GM21717 (cell line): ENCODE data around the gene TRAPPC3.
"Not testable (repeated sequence)": the region's sequence is repeated elsewhere in the genome, so short reads cannot be mapped to it uniquely, and the experiment has no call there.

ENCODE experiments used
- ATAC-seq: cut with Tn5 transposase; IDR thresholded peaks from one replicate; pipeline ENCODE4 v1.9.1; 2021; ENCODE audit warnings: mild to moderate bottlenecking, moderate library complexity; ENCODE audit not compliant: unreplicated experiment

Gene TRAPPC3

DNA sequence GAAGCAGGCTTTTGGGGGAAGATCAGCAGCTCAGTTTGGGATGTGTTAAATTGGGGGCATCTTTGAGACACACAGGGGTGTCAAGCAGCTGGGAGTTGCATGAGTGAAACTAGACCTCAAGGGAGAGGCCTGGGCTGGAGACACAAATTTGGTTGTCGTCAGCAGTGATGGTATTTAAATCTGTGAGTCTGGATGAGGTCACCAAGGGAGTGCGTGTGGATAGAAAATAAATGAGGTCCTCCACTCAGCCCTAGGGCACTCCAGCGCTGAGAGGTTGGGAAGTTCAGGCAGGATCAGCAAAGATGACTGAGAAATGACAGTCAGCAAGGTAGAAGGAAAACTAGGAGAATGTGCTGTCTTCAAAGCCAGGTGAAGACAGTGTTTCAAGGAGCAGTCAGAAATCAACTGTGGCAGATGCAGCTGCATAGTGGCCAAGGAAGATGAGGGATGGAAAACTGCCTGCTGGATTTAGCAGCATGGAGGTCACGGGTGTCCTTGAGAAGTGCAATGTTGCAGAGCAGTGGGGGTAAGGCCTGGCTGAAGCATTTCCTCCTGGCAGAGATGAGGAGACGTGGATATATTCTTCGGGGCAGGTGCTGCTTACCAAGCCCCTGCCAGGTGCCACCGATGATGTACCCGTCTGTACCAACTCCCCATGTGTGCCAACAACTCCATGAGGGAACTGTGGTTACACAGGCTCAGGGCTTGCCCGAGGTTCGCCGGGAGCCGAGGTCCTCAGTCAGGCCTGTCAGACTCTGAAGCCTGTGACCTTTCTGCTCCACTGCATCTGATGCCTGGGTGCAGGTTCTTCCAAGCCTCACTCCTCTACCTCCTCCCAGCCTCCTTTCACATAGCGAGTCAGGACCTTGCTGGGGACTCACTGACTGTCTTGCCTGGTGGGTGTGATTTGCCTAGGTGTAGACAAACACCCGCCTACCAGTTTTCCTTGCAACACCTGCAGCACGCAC, 17.9 kb upstream of the TRAPPC3 start:
- ATAC-seq = no peak

DNA sequence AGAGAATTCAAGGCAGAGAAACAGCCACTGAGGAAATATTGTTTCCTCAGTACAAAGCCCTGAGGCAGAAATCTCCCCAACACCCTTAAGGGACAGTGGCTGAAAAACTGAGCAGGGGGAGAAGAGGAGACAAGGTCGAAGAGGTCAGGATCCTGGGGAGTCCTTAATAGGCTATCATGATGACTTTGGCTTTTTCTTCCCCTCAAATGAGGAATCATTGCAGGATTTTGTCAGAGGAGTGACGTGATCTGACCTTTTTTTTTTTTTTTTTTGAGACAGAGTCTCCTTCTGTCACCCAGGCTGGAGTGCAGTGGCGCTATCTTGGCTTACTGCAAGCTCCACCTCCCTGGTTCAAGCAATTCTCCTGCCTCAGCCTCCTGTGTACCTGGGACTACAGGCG, 16.9 kb upstream of the TRAPPC3 start:
- no peak for ATAC-seq

DNA sequence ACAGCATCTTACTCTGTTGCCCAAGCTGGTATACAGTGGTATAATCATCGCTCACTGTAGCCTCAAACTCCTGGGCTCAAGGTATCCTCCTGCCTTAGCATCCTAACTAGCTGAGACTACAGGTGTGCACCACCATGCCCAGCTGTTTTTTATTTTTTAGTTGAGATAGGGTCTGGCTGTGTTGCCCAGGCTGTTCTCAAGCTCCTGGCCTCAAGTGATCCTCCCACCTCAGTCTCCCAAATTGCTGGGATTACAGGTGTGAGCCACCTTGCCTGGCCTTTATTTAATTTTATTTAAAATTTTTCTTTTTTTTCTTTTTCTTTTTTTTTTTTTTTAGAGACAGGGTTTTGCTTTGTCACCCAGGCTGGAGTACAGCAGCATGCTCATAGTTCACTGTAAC, 15.9 kb upstream of the TRAPPC3 start:
- no peak for ATAC-seq

DNA sequence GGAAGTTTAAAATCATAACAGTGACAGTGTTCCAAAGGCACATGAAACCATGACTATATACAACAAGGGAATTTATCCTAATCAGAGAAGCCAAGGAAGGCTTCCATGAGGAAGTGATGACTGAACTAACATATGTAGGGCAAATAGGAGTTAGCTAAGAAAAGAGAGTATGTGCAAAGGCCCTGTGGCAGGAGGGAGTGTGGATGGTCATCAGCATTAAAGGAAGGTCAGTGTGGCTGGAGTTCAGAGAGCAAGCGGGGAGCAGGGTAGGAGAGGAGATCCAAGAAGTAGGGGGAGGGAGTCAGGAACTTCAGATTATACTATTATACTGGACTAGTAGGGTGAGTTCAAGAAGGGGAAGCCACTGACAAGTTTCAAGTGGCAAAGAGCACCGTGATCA, 15.1 kb upstream of the TRAPPC3 start:
- ATAC-seq = no peak

DNA sequence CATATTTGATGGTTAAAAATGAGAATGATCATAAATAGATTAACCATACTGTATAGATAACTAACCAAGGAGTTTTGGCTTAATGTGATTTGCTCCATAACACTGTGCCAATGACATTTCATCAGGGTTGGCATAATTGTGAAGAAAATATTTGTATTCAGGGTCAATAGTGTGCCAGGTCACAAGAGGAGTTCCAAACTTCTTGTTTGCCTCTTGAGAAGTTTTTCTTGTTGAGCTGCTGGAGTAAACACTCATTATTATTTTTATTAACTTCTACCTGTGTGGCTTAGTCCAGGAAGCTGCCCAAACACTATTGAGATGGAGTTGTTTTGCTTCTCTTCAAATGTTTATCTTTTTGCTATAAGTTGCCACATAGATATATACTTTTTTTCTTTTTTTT, 14.1 kb upstream of the TRAPPC3 start:
- no peak for ATAC-seq

DNA sequence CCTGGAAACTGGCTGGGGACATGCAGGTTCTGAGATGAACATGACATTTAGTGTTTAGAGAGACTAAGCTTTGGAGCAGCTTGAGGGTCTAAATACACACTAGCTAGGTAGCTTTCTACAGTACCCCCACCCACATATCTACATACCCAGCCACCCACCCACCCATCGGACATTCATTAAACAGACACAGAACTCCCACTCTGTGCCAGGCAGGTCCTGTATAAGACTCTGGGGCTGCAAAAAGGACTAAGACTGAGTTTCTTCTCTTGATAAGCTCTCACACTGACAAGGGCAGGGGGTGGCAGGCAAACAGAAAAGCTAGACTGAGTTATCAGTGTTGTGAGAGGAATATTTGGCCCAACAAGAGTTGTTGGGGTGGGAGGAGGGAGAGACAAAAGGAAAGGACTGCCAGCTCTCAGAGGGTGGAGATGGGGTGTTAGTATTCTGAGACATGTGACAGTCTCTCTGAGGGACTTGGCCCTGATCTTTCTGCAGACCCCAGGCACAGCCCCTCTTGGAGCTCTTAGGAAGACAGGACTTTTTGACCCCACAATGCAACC, 13.5 kb upstream of the TRAPPC3 start:
- ATAC-seq = no peak

DNA sequence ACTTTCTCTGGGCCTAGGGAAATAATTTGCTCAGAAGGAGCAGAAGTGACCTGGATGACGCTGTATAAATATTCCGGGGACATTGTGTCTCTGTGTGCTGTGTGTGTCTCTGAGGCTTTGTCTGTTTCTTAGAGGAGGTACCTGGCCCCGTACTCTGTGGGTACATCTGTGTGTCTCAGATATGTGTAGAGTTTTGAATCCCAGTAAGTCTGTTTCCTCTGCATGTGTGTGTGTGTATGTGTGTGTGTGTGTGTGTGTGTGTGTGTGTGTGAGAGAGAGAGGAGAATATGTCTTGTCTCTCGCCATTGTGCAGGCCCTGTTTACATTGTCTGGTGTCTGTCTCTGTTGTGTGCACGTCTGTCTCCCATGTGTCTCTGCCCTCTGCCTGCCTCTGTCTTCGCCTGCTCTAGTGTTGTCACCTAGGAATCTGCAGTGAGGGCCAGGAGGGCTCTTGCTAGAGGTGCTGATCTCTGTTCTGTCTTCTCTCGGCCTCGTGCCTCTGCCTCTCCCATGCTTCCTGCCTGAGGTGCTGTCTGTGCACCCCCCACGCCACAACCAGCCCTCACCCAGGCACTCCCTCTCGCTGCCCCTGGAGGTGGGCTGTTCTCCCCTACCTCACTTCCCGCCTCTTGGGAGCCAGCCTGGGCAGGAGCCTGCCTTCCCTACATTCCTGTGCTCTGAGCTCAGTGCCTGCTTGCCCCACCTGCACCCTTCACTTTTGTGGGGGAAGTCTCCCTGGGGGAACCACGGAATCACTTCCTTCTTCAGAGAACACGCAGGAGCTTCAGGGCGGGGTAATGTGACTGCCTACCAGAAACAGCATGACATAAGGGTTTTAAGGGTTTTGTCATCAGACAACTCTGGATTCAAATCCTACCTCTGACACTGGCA, 12.6 kb upstream of the TRAPPC3 start:
- ATAC-seq = no peak

DNA sequence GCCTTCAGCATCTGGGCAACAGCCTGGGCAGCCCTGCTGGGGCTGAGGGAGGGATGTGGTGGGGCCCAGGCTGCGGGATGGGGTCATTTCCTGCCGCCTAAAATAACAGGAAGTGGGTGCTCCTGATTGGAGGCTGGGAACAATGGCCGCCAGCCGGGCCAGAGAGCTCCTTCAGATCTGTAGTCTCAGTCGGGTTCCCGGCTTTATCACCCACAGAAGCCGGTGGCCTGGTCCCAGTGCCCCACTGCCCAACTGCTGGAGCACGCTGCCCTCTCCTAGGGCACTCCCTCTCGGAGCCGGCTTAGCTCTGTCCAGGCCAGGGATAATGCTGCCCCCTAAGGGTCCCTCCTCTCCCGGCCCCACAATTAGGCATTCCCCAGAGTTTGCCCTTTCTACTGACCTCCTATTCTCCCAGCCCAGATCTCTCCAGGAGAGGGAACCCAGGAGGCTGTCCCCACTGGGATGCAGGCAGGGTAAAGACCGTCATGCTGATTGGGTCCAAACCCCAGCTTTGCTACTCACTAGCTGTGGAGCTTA, 11.7 kb upstream of the TRAPPC3 start:
- no peak for ATAC-seq

DNA sequence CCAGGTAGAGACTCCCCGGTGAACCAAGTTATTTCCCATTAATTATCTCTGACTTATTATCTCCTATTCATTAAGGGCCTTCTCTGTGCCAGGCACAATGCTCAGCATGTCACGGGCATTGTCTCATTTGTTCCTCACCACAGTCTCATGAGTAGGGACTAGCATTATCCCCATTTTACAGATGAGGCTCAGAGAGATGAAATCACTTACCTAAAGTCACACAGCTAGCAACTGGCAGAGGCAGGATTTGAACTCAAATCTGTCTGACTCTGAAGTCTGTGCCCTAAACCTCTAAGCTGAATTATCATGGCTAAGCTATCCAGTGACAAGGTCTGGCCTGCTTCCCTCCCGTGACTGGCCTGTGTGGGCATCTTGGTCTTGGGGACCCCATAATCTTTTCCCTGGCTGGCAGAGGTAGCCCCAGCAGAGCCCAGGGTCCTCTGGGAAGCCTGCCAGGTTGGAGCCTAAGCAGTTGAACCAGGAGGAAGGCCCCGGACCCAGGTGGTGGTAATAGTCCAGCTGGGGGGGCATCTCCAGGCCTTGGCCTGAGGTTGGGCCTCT, 11.2 kb upstream of the TRAPPC3 start:
- ATAC-seq = no peak

DNA sequence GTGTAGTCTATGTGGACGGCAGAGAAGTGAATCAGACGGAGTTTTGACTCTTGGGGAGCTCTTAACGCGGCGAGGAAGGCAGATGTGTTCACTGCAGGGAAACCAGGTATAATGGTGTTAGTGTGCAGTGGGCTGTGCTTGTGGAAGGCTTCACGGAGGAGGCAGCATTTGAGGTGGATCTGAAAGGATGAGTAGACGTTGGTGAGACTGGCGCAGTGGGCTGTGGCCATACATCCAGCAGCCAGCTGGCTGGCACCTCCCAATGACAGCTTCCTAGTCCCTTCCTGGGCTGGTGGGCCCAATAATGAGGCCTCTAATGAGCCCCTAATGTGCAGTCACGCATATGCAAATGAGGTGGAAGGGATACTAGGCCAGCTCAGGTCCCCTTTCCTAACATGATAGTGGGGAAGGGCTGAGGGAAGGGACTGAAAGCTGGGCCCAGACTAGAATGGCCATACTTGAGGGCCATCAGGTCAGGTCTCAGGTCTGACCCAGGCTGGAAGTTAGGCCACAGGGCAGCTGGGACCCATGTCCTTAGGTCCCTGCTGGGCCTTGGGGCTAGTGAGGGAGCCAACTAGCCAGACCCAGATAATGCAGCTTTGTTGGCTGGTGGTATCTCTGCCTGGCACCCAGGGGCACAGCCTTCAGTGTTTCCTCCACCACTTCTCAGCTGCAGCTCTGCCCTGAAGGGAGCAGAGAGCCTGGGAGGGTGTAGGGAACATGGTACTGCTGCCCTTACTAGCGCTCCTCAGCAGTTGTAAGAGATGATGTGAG, 10.5 kb upstream of the TRAPPC3 start:
- ATAC-seq = no peak

DNA sequence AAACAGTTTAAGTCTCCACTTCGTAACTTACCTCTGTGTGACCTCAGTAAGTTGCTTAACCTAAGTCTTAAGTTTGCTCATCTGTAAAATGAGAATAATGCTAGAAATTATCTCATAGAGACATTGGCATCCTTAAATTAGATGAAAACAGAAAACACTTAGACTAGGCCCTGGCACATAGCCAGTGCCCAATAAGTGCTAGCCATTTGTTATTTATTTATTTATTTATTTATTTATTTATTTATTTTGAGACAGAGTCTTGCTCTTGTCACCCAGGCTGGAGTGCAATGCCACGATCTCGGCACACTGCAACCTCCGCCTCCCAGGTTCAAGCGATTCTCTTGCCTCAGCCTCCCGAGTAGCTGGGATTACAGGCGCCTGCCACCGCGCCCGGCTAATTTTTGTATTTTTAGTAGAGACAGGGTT, 9.6 kb upstream of the TRAPPC3 start:
- not testable (repeated sequence) for ATAC-seq

DNA sequence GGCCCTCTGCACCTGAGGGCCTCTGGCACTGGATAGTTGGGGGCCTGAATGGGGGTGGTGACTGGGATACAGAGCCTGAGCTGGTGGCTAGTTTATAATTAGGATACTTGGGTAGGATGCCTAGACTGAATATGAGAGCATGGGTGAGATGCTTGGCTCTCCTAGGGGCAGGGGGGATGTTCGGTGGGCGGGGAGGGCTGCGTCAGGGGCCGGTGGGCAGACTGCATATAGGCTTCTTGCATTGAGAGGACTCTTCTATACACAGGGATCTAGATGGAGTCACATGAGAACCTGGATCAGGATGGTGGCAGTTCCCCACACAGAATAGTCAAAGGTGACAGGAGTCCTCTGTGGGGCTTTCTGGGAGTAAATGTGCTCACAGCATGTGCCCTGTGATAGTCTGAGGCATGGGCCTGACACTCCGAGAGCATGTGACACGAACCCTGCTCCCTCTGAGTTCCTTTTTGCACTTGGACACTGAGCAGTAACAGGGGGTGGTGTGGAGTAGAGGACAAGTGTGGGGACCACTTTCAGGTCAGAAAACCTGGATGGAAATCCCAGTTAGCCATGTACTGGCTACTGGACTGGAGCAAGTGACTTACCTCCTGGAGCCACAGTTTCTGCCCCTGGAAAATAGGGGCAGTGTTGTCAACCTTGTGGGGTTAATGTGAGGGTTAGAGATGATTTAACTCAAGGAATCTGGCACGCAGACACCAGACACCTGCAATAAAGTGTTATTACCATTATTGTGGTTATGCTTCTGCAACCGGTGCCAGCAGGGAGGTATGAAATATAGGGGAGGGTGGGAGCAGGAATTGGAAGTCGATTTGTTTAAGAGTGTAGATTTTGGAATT, 8.9 kb upstream of the TRAPPC3 start:
- ATAC-seq = no peak

DNA sequence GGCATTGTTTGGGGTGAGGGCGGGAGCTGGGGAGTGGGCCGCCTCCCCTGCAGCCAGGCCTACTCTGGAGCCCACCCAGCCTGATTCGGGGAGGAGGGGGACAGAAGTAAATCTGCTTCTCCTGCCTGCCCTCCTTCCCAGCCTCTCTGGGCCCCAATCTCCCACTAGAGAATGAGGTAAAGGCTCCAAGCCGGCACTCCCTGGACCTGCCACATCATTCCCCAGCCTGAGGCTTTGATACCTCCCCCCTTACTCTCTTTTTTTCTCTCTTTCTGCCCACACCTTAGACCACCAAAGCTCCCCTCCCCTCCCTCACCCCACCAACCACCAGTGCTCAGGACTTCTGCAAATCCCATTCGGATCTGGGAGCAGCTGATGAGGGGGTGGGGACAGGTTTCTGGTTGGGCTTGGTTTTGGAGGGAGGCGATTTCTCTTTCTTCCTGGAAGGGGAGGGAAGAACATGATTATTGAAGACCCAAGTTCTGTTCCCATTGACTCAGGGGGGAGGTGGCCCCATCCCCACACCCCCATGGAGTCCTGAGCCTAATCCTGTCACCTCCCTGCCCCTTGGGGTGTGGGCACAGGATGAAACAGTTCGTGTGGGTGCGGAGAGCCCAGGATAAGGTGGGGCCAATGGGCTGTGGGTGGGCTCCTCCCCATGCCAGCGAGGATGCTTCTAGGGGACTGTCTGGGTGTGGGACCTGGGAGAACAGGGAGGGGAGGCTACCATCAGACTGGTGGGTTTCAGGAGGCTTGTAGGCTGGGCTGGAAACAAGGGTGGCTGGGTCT, 8.0 kb upstream of the TRAPPC3 start:
- no peak for ATAC-seq

DNA sequence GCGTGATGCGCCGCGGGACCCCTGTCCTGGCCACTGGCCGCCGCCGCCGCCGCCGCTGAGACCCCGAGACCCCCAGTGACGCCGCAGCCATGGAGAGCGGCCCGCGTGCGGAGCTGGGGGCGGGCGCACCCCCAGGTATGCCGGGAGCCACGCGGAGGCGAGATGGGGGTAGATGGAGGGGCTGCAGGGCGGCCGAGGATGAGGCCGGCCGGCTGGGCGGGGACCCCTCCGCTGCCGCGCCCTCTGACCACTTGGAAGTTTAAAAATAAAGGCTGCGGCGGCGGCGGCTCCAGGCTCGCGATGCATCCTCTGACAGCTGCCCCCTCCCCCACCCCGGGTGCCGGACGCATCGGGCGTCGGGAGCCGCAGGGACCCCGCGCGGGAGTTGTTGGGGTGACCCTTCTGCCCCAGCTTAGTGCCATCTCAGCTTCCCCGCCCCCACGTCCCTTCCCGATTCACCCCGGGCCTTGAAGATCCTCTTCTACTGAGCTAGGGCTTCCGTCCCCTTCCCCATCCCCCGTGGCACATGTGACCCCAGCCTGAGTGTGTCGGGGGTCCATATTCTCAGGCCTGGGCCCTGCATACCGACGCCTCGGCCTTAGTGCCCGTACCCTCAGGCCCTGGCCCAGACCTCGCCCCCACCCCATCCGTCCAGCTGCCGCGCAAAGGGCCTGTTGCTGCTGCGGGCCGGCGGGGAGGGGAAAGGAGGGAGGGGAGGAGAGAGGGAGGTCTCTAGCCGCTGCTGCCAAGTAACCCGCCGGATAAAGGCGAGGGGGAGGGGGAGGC, 7.2 kb upstream of the TRAPPC3 start:
- ATAC-seq = no peak

DNA sequence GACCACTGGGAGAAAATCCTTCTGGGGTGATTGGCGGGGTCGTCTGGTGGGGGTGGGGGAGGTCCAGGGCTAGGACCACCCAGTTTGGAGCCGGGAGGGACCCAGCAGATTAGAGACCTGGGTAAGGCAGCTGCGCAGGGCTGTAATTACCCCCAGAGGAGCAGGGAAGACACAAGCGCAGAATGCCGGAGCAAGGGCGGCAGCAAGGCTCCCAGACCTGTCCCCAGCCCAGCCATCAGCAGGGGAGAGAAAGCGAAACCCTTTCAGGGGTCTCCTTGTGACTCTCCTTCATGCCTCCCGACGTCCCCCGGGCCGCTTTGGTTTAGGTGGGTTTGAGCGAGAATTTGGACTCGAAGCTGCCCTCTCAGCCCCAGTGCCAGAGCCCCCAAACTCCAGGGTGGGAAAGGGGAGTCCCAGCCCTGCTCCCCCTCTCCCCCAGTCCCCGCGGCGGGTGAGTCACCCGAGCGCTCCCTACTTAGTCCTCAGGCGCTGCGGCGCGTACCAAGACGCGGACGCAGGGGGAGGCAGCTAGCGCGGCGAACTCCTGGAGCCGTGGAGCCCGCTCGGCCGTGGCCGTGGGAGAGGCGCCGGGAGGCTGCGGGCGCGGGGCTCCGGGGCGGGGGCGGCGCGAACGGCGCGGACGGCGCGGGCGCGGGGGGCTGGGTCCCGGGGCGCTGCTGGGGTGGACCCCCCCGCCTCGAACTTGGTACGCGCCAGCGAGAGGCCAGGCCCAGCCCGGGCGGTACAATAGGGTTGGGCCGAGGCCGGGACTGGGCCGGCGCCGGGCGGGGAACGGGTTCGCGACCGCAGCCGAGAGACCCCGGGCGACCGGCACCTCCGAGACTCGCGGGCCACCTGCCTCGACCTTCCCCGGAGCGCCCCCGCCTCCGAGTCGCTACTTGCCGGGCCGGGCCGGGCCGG, 6.4 kb upstream of the TRAPPC3 start, which contains the start of gene MAP7D1:
Gene MAP7D1, plus strand, starts transcription at position 753 of the 921 bp plus-strand sequence. CDS start 258 bp downstream, outside the sequence.
- peak; percentile 36 for ATAC-seq

DNA sequence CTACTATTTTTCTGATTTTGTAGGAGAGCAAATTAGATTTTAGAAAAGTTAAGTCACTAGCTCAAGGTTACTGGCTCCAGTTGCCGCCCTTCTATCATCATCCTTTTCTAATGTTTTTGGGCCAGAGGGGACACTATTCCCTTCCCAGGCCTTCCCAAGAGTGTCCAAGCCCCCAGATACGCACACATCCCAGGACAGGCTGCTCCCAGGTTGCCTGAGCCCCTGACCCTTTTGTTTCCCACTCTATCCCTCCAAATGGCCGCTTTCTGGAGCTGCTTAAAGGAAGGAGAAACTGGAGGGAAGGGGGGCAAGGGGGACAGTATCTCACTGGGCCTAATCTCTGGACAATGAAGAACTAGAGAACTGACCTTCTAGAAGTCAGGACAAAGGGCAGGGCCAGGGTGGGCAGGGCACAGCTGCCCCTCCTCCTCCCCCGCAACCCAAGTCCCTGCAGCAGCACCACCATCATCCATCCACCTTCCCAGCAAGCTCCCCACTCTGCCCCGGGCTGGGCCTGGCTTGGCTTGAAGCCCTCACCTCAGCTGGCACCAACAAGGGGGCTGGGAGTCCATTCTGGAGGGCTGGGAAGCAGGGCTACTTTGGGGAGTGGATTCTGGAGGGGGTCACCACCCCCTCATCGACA, 5.6 kb upstream of the TRAPPC3 start:
- ATAC-seq = no peak
